ENCODE measurements around the gene ZYG11A.
"Not testable (repeated sequence)": the region's sequence is repeated elsewhere in the genome, so short reads cannot be mapped to it uniquely, and the experiment has no call there.

Gene ZYG11A

GRCh38 chr1:52842643-52843310, at the start of gene ZYG11A:
Gene ZYG11A (plus strand): TSS chr1:52842760. CDS start chr1:52842884, 124 bp downstream.
- no peak for DNase-seq (ENCODE audit: low spot score)

- not testable (repeated sequence) for DNase-seq (ENCODE audit: low spot score)
Measured at GRCh38 chr1:52793717-52794116, 48.8 kb upstream of the ZYG11A start.

DNA sequence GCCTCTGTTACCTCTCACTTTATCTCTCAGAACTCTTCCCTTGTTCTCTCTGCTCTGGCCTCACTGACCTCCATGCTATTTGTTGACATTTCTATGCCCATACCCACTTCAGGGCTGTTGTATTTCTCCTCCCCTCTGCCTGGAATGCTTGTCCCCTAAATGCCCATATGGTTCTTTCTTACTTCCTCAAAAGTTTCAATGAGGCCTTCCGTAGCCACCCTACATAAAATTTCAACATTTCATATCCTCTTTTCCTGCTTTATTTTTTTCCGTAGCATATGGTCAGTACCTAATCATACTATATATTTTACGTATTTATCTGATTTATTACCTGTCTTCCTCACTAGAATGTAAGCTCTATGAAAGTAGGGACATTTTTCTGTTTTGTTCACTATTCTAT, 47.1 kb upstream of the ZYG11A start:
- DNase-seq (ENCODE audit: low spot score), result no peak

- DNase-seq (ENCODE audit: low spot score), result no peak
Measured at GRCh38 chr1:52798331-52798730, 44.2 kb upstream of the ZYG11A start.

DNA sequence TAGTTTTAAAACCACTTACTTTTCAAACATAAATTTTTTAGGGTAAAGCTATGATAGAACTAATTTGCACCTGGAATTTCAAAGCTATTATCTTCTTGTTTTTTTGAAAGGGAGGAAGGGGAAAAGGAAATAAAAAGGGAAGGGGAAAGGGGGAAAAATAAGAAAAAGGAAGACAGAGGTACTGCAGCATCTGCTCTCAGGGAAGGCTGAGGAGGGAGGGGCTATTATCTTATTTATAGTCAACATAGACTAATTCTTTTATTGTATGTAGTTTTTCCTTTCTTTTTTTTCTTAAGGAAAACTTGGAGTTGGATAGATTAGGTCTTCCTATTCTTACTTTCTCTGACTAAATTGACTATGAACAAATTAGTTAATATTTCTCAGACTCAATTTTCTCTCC, 41.5 kb upstream of the ZYG11A start:
- no peak for DNase-seq (ENCODE audit: low spot score)

- DNase-seq (ENCODE audit: low spot score), result not testable (repeated sequence)
Measured at GRCh38 chr1:52804083-52804482, 38.5 kb upstream of the ZYG11A start.

GRCh38 chr1:52814465-52814864, 28.1 kb upstream of the ZYG11A start:
- DNase-seq (ENCODE audit: low spot score), result no peak

DNA sequence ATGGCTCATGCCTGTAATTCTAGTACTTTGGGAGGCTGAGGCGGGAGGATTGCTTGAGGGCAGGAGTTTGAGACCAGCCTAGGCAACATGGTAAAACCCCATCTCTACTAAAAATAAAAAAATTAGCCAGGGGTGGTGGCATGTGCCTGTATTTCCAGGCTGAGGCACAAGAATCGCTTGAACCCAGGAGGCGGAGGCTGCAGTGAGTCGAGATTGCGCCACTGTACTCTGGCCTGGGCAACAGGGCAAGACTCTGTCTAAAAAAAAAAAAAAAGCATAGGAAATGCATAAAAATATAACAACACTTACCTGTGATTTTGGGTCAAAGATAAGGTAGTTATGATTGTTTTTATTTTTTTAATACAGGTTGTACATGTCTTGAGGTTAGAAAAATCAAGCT, 21.7 kb upstream of the ZYG11A start:
- not testable (repeated sequence) for DNase-seq (ENCODE audit: low spot score)

GRCh38 chr1:52825868-52826267, 16.7 kb upstream of the ZYG11A start:
- DNase-seq (ENCODE audit: low spot score), result no peak

GRCh38 chr1:52834798-52835197, 7.8 kb upstream of the ZYG11A start:
- DNase-seq (ENCODE audit: low spot score), result no peak

- no peak for DNase-seq (ENCODE audit: low spot score)
Measured at GRCh38 chr1:52836035-52836434, 6.5 kb upstream of the ZYG11A start.

GRCh38 chr1:52839175-52839574, 3.4 kb upstream of the ZYG11A start:
- DNase-seq (ENCODE audit: low spot score), result not testable (repeated sequence)

- DNase-seq (ENCODE audit: low spot score), result not testable (repeated sequence)
Measured at GRCh38 chr1:52845119-52845518, 2.6 kb downstream of the ZYG11A start.

DNA sequence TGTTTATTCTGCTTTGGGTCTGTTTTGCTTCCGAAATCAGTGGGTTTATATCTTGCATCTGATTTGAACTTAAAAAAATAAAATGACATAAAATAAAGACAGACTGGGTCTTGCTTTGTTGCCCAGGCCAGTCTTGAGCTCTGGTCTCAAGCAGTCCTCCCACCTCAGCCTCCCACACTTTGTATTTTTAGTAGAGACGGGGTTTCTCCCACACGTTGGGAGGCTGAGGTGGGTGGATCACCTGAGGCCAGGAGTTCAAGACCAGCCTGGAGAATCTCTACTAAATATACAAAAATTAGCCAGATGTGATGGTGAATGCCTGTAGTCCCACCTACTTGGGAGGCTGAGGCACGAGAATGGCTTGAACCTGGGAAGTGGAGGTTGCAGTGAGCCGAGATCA, 5.9 kb downstream of the ZYG11A start:
- DNase-seq (ENCODE audit: low spot score), result no peak

DNA sequence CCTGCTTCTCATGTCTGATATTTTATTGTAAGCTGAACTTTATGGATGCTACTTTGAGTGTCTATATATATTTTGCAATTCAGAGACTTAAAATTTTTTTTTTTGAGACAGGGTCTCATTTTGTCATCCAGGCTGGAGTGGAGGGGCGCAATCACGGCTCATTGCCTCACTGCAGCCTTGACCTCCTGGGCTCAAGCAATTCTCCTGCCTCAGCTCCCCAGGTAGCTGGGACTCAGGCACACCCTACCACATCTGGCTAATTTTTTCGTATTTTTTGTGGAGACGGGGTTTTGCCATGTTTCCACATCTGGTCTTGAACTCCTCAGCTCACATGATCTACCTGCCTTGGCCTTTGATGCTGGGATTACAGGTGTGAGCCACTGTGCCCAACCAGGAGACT, 8.4 kb downstream of the ZYG11A start:
- no peak for DNase-seq (ENCODE audit: low spot score)

- DNase-seq (ENCODE audit: low spot score), result no peak
Measured at GRCh38 chr1:52852854-52853253, 10.3 kb downstream of the ZYG11A start.

DNA sequence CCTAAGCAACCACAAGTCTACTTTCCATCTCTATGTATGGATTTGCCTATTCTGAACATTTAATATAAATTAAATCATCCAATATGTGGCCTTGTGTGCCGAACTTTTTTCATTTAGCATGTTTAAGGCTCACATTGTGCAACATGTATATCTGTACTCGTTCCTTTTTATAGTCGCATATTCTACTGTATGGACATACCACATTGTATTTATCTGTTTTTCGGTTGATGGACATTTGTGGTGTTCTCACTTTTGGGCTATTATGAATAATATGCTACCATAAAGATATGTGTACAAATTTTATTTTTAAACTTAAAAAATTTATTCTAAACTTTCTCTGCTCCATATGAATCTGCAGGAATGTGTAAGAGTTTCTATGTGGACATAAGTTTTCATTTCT, 13.0 kb downstream of the ZYG11A start:
- DNase-seq (ENCODE audit: low spot score), result no peak

DNA sequence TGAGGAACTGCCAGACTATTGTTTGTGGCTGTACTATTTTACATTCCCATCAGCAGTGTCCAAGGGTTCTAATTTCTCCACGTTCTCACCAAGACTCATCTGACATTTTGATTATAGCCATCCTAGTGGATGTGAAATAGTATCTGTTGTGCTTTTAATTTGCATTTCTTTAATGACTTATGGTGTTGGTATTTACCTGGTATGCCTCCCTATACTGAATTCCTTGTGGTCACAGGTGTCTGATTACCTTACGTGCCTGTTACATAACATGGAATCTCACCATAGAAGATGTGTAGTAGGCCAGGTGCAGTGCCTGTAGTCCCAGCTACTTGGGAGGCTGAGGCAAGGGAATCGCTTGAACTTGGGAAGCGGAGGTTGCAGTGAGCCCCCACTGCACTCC, 13.5 kb downstream of the ZYG11A start:
- DNase-seq (ENCODE audit: low spot score), result no peak

GRCh38 chr1:52857443-52857842, 14.9 kb downstream of the ZYG11A start:
- DNase-seq (ENCODE audit: low spot score), result no peak

DNA sequence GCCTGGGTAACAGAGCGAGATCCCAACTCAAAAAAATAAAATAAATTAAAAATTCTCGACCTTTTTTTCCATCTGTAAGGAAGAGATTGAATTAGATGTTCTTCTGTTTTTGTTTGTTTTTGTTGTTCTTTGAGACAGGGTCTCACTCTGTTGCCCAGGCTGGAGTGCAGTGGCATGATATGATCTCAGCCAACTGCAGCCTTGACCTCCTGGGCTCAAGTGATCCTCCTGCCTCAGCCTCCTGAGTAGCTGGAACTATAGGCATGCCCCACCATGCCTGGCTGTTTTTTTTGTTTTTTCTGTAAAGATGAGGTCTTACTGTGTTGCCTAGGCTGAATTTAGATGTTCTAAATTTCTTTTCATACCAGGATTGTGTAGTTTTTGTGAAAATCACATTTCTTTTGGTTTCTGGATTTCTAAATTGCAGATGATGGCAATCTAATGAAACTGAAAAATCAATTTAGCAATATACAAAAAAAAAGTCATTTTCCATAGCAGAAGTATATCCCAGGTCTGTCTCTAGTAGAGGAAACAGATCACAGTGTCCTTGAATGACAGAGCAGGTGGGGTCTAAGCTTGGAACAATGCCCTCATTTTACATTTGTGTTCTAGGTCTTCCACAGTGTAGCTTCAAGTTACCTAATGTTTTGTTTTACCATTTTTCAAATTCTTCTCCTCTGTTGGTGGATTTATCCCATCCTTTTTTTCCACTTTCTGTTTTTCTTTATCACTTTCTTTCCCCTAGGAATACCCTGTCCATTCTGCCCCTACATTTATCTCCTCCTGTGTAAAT, 20.3 kb downstream of the ZYG11A start:
- no peak for DNase-seq (ENCODE audit: low spot score)

- no peak for DNase-seq (ENCODE audit: low spot score)
Measured at GRCh38 chr1:52867087-52867863, 24.7 kb downstream of the ZYG11A start.

DNA sequence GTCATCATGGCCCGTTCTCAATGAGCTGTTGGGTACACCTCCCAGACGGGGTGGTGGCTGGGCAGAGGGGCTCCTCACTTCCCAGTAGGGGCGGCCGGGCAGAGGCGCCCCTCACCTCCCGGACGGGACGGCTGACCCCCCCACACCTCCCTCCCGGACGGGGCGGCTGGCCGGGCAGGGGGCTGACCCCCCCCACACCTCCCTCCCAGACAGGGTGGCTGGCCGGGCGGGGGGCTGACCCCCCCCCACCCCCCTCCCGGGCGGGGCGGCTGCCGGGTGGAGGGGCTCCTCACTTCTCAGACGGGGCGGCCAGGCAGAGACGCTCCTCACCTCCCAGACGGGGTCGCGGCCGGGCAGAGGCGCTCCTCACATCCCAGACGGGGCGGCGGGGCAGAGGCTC, 27.2 kb downstream of the ZYG11A start:
- not testable (repeated sequence) for DNase-seq (ENCODE audit: low spot score)

DNA sequence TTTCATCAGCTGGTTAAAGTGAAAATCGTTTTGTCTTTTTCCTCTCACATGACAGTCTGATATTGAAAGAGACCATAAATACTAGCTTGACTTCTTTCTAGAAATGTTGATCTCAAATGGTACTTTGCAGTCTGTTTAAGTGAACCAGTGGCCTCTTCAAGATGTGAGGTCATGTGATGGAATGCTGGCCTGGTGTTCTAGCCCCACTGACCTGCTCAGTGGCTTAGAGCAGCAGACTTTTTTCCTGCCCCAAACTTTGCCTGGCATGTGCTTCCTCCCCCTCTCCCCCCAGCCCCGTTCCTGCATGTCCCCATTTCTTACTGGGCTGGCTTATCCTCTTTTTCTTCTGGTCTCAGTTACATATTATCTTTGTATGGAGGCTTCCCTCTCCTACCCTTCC, 34.3 kb downstream of the ZYG11A start:
- DNase-seq (ENCODE audit: low spot score), result no peak

All from pons (tissue), 1 donor.